Measurements from ENCODE around the gene MAP3K1.
"Not testable (repeated sequence)": the region's sequence is repeated elsewhere in the genome, so short reads cannot be mapped to it uniquely, and the experiment has no call there.

Gene MAP3K1

GRCh38 chr5:56814963-56815657 is at the start of gene MAP3K1:
TSS of gene MAP3K1 (plus strand) at chr5:56815549. CDS start at chr5:56815574, 25 bp downstream.
- H3K4me1 Mint-ChIP-seq = peaks cover 50% of the 10 kb centered on the region
- DNase-seq (peak; percentile 80), ATAC-seq (peak; percentile 61)
- no peaks in the 10 kb centered on the region for H3K36me3 Mint-ChIP-seq (ENCODE audit: low read depth)
- peak within 1 kb of the TSS; percentile 87 for H3K27ac Mint-ChIP-seq
- H3K27me3 Mint-ChIP-seq = peaks cover 5% of the 10 kb centered on the region
- no peaks in the 10 kb centered on the region for H3K9me3 Mint-ChIP-seq
- H3K4me3 Mint-ChIP-seq = peak within 1 kb of the TSS; percentile 88

DNA sequence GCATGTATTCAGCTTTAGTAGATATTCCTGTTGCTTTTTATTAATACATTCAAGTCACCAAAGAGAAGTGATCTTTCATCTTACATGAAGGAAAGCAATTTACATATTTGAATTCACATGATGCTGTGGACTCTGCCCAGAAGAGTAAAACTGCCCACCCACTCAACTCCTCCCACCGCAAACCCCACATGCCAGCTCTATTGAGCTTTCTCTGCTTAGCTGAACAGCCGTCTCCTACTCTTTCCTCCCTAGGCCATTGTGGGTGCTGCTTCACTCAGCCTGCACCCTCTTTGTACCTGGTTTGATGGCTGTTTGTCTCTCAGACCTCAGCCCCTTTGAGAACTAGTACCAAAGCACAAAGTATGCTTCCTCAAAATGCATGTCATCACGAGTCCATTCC is 48.4 kb upstream of the MAP3K1 start:
- H3K27me3 Mint-ChIP-seq = no peaks in the 10 kb centered on the region
- no peaks in the 10 kb centered on the region for H3K36me3 Mint-ChIP-seq (ENCODE audit: low read depth)
- ATAC-seq (no peak), DNase-seq (no peak)
- H3K9me3 Mint-ChIP-seq = no peaks in the 10 kb centered on the region
- H3K4me1 Mint-ChIP-seq = peaks cover 14% of the 10 kb centered on the region
- H3K4me3 Mint-ChIP-seq = no peak overlapping the region
- no peak overlapping the region for H3K27ac Mint-ChIP-seq

- no peaks in the 10 kb centered on the region for H3K27me3 Mint-ChIP-seq
- peaks cover 4% of the 10 kb centered on the region for H3K4me1 Mint-ChIP-seq
- ATAC-seq = no peak
- H3K27ac Mint-ChIP-seq = no peak overlapping the region
- DNase-seq = no peak
- H3K36me3 Mint-ChIP-seq (ENCODE audit: low read depth) = no peaks in the 10 kb centered on the region
- H3K4me3 Mint-ChIP-seq = no peak overlapping the region
- no peaks in the 10 kb centered on the region for H3K9me3 Mint-ChIP-seq
Measured at GRCh38 chr5:56769875-56770604, 45.3 kb upstream of the MAP3K1 start.

DNA sequence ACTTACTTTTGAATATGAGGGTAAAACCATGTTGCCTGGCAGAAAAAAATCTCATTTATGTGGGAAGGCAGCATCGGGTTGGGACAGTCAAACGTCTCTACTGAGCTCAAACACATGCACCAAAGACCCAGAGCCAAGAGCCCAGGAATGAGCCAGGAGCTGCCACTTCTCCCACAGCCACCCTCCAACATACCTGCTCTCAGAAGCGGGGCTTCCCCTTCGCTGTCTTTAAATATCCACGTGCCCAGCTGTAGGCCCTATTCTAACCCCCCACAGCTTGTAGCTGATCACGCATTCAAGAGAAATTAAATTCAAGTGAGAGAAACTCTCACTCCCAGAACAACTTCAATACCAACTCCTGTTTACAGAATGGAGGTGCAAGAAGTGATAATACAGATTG is 42.6 kb upstream of the MAP3K1 start:
- no peak overlapping the region for H3K27ac Mint-ChIP-seq
- H3K27me3 Mint-ChIP-seq = no peaks in the 10 kb centered on the region
- no peak for ATAC-seq

GRCh38 chr5:56774957-56775356 is 40.4 kb upstream of the MAP3K1 start:
- peaks cover 2% of the 10 kb centered on the region for H3K4me1 Mint-ChIP-seq
- no peak for DNase-seq

More for the DNA sequence above, 42.6 kb upstream of the MAP3K1 start:
- Mint-ChIP-seq H3K9me3 (no peaks in the 10 kb centered on the region), H3K36me3 (ENCODE audit: low read depth) (no peaks in the 10 kb centered on the region), H3K4me1 (peaks cover 2% of the 10 kb centered on the region), H3K4me3 (no peak overlapping the region)
- no peak for DNase-seq

GRCh38 chr5:56776212-56776846 is 39.0 kb upstream of the MAP3K1 start:
- not testable (repeated sequence) for H3K27me3 Mint-ChIP-seq; H3K27ac Mint-ChIP-seq; H3K36me3 Mint-ChIP-seq (ENCODE audit: low read depth); H3K4me3 Mint-ChIP-seq; H3K4me1 Mint-ChIP-seq; DNase-seq; ATAC-seq
- H3K9me3 Mint-ChIP-seq = peaks cover 11% of the 10 kb centered on the region

More at GRCh38 chr5:56774957-56775356, 40.4 kb upstream of the MAP3K1 start:
- no peak for ATAC-seq
- Mint-ChIP-seq H3K36me3 (ENCODE audit: low read depth) (no peaks in the 10 kb centered on the region), H3K4me3 (no peak overlapping the region), H3K27ac (no peak overlapping the region), H3K27me3 (no peaks in the 10 kb centered on the region), H3K9me3 (peaks cover 5% of the 10 kb centered on the region)

DNA sequence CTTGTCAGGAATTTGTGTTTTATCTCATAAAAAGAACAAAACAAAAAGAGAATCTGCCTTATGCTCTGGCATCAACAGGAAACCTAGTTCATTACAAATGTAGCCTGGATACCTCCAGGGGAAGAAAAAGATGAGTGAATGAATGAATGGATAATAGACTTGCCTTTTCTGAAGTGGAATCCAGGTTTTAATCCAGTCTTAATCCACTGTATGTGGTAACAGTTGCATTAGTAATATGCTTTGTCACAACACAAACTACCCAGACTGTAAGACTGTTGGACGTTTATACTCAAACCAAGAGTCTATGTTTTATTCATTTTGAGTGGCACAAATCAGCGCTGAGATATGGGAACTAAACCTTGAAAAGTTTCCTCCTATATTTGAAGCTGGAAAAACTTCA is 32.1 kb upstream of the MAP3K1 start:
- Mint-ChIP-seq H3K36me3 (ENCODE audit: low read depth) (no peaks in the 10 kb centered on the region), H3K27ac (no peak overlapping the region), H3K4me1 (no peaks in the 10 kb centered on the region), H3K27me3 (peaks cover 1% of the 10 kb centered on the region), H3K4me3 (no peak overlapping the region), H3K9me3 (peaks cover 11% of the 10 kb centered on the region)
- ATAC-seq (no peak), DNase-seq (no peak)

DNA sequence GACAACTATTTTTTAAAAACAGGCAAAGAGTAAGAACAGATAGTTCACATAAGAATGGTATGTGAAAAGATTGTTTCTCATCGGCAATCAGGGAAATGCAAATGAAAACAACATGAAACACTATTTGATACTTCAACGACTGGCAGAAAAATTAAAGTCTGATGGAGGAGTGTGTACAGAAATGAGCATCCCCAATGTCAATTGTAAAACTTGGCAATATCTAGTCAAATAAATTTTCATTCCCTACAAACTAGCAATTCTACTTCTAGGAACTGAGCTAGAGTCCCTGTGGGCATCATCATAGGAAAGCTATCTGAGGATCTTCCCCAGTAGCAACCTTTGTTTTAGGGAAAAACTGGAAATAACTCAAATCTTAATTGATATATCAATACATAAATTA is 29.0 kb upstream of the MAP3K1 start:
- Mint-ChIP-seq H3K27me3 (no peaks in the 10 kb centered on the region), H3K36me3 (ENCODE audit: low read depth) (no peaks in the 10 kb centered on the region), H3K4me1 (peaks cover under 1% of the 10 kb centered on the region), H3K27ac (no peak overlapping the region), H3K9me3 (no peaks in the 10 kb centered on the region), H3K4me3 (no peak overlapping the region)
- no peak for DNase-seq
- ATAC-seq = no peak

DNA sequence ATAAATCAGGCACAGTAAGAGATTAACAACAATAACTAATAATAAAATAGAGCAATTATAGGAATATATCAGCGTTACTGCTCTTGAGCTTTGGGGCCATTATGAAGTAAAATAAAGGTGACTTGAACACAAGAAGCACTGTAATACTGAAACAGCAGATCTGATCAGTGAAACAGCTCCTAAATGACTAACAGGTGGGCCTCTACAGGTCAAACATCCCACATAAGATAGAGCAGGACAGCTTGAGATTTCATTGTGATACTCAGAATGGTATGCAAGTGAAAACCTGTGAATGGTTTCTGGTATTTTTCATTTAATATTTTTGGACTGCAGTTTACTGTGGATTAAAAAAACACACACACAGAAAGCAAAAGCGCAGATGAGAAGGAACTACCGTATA is 24.0 kb upstream of the MAP3K1 start:
- no peaks in the 10 kb centered on the region for H3K36me3 Mint-ChIP-seq (ENCODE audit: low read depth)
- H3K4me1 Mint-ChIP-seq = peaks cover 3% of the 10 kb centered on the region
- H3K27ac Mint-ChIP-seq = no peak overlapping the region
- no peaks in the 10 kb centered on the region for H3K9me3 Mint-ChIP-seq
- H3K4me3 Mint-ChIP-seq = no peak overlapping the region
- no peaks in the 10 kb centered on the region for H3K27me3 Mint-ChIP-seq
- DNase-seq = no peak
- peak; percentile 73 for ATAC-seq

GRCh38 chr5:56798521-56798920 is 16.8 kb upstream of the MAP3K1 start:
- H3K36me3 Mint-ChIP-seq (ENCODE audit: low read depth) = no peaks in the 10 kb centered on the region
- ATAC-seq (no peak), DNase-seq (no peak)
- H3K4me1 Mint-ChIP-seq = no peaks in the 10 kb centered on the region
- no peak overlapping the region for H3K4me3 Mint-ChIP-seq
- no peak overlapping the region for H3K27ac Mint-ChIP-seq
- H3K9me3 Mint-ChIP-seq = no peaks in the 10 kb centered on the region
- H3K27me3 Mint-ChIP-seq = no peaks in the 10 kb centered on the region

- Mint-ChIP-seq H3K9me3 (no peaks in the 10 kb centered on the region), H3K4me3 (no peak overlapping the region), H3K4me1 (peaks cover 8% of the 10 kb centered on the region), H3K36me3 (ENCODE audit: low read depth) (no peaks in the 10 kb centered on the region), H3K27me3 (no peaks in the 10 kb centered on the region), H3K27ac (no peak overlapping the region)
- ATAC-seq (no peak), DNase-seq (no peak)
Measured at GRCh38 chr5:56800186-56800585, 15.2 kb upstream of the MAP3K1 start.

DNA sequence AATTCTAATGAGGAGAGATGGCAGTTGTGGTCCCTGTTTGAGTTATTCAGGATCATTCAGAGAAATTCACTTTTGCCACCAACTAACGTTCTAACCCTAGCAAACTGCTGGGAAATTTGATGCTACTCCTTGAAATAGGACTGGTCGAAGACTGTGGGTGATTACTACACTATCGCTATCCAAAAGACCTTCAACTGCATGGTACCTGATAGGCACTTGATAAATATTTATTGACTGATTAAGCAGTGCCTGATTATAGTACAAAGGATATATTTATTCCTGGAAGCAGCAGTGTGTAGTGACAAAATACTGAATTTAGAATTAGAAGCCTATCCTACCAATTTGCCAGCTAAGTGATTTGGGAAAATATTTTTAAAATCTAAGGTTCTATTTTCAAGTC is 14.1 kb upstream of the MAP3K1 start:
- no peak for ATAC-seq
- DNase-seq = no peak
- no peaks in the 10 kb centered on the region for H3K27me3 Mint-ChIP-seq
- no peaks in the 10 kb centered on the region for H3K36me3 Mint-ChIP-seq (ENCODE audit: low read depth)
- H3K9me3 Mint-ChIP-seq = no peaks in the 10 kb centered on the region
- no peak overlapping the region for H3K27ac Mint-ChIP-seq
- H3K4me1 Mint-ChIP-seq = peaks cover 8% of the 10 kb centered on the region
- H3K4me3 Mint-ChIP-seq = no peak overlapping the region

DNA sequence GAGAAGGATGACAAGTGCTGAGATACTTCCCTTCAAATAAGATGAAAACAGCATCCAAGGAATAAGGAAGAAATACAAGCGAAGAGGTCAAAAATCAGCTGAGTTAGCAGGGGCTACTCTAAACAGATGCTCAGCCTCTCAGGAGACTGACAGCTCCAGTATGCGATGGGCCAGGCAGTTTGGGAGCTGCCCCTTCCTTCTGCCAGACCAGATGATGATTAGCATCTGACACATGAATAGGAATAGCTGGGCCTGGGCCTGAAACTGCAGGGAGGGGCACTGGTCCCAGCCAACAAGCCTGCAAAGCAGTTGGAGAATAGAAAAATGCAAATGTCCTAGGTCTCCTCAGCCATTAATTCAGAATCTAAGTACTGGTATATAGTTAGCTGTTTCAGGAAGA is 13.1 kb upstream of the MAP3K1 start:
- Mint-ChIP-seq H3K4me1 (peaks cover 8% of the 10 kb centered on the region), H3K27ac (no peak overlapping the region), H3K27me3 (no peaks in the 10 kb centered on the region), H3K4me3 (no peak overlapping the region), H3K9me3 (no peaks in the 10 kb centered on the region), H3K36me3 (ENCODE audit: low read depth) (no peaks in the 10 kb centered on the region)
- ATAC-seq (no peak), DNase-seq (no peak)

GRCh38 chr5:56803025-56803424 is 12.3 kb upstream of the MAP3K1 start:
- Mint-ChIP-seq H3K27ac (no peak overlapping the region), H3K4me3 (no peak overlapping the region), H3K9me3 (no peaks in the 10 kb centered on the region), H3K36me3 (ENCODE audit: low read depth) (no peaks in the 10 kb centered on the region), H3K27me3 (no peaks in the 10 kb centered on the region), H3K4me1 (peaks cover 15% of the 10 kb centered on the region)
- ATAC-seq (no peak), DNase-seq (no peak)

DNA sequence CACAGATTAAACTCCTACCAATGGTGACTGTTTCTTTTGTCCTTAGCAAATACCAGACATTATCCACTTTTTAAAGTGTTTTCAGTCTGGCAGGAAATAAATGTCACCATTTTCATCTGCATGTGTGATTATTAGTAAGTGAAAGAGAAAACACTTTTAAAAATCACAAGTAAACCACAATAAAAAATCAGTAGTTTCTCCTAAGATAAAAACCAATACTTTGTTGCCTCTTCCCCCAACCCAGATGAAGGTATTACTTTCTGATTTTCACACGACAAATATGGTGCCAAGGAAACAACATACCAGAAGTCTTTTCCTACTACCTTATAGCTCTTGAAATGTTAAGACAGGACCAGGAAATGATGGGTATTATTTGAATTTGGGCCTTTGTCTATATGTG is 11.5 kb upstream of the MAP3K1 start:
- ATAC-seq (no peak), DNase-seq (no peak)
- Mint-ChIP-seq H3K4me3 (no peak overlapping the region), H3K27me3 (no peaks in the 10 kb centered on the region), H3K27ac (no peak overlapping the region), H3K36me3 (ENCODE audit: low read depth) (no peaks in the 10 kb centered on the region), H3K4me1 (peaks cover 16% of the 10 kb centered on the region), H3K9me3 (no peaks in the 10 kb centered on the region)
